Small intestine (tissue), 7 donors: ENCODE measurements around the gene ACSS2. TPM values are rescaled to one million over a fixed set of nuclear protein-coding genes. Genes with fewer than 3 reads are reported as not detected.

Experiments used
- DNase-seq, 2 donors: peaks; one replicate each; pipeline versions ENCODE4 v3.0.0 to v3.0.0-alpha.2; 2013
- FAIRE-seq: peaks from 2 replicates; lab custom pipeline; 2012; peaks lifted over from hg19 to GRCh38; lab: Jason Lieb, UNC
- H3K27ac ChIP-seq, 3 donors: one replicate each; pipeline ENCODE4 v1.5.1; 2013; ENCODE audit warnings: low read length in 2 of 3, mild to moderate bottlenecking in 2 of 3, control low read depth in 1 of 3, inconsistent platforms in 1 of 3, low read depth in 1 of 3, moderate library complexity in 1 of 3
- H3K27me3 ChIP-seq, 3 donors: one replicate each; pipeline ENCODE4 v1.6.1; 2013; ENCODE audit warnings: low read length in 3 of 3, inconsistent platforms in 1 of 3; ENCODE audit not compliant: control insufficient read depth in 3 of 3, insufficient read depth in 3 of 3
- H3K36me3 ChIP-seq, 3 donors: one replicate each; pipeline ENCODE4 v1.6.1; 2013; ENCODE audit warnings: low read length in 3 of 3, inconsistent platforms in 1 of 3, low read depth in 1 of 3, mild to moderate bottlenecking in 1 of 3, moderate library complexity in 1 of 3; ENCODE audit not compliant: control insufficient read depth in 3 of 3, insufficient read depth in 2 of 3
- H3K4me1 ChIP-seq, 3 donors: one replicate each; pipeline ENCODE4 v1.6.1; 2013; ENCODE audit warnings: low read length in 2 of 3, inconsistent platforms in 1 of 3, low read depth in 1 of 3, mild to moderate bottlenecking in 1 of 3, moderate library complexity in 1 of 3; ENCODE audit not compliant: control insufficient read depth in 3 of 3, insufficient read depth in 2 of 3
- H3K4me3 ChIP-seq, 3 donors: one replicate each; pipeline ENCODE4 v1.5.1; 2013; ENCODE audit warnings: low read length in 3 of 3, control low read depth in 1 of 3, inconsistent platforms in 1 of 3, low read depth in 1 of 3, mild to moderate bottlenecking in 1 of 3, moderate library complexity in 1 of 3
- H3K9me3 ChIP-seq, 2 donors: one replicate each; pipeline ENCODE4 v1.6.1; 2013; ENCODE audit warnings: low read depth in 1 of 2, low read length in 1 of 2; ENCODE audit not compliant: control insufficient read depth in 2 of 2, insufficient read depth in 1 of 2
- WGBS, 3 donors: extraction: QIAGEN DNeasy Blood & Tissue Kit; methylation state at CpG; one replicate each; pipeline ENCODE4 v1.1.7; 2013; 5-methylcytosine and 5-hydroxymethylcytosine counted together
- polyA plus RNA-seq, 4 donors: library from polyadenylated mRNA; stranded (reverse) in 3 of 4; unstranded in 1 of 4; fragments of 200-250 nt in 3 of 4; fragments of 120-200 nt in 1 of 4; gene quantifications; one replicate each; pipeline versions ENCODE4 v1.2.1 to v1.2.3, GENCODE V29; 2013
- donor health status: healthy with polysubstance abuse.
- donor health status: control.
- donor health status: control.
- donor health status: Bipolar disorder and iron deficiency.
- donor health status: healthy.

ACSS2 gene
- polyA plus RNA-seq, 4 donors, result 37.0 to 295 (median 161) TPM

GRCh38 chr20:34971561-34972235 lies 95.3 kb downstream of the ACSS2 start:
- H3K4me3 ChIP-seq, result no peak overlapping the region
- no peak overlapping the region for H3K27ac ChIP-seq
- no peak for FAIRE-seq
- no peaks in the 10 kb centered on the region for H3K4me1 ChIP-seq
- no peak for DNase-seq
- WGBS, 3 donors, result 86 to 91% (median 86%) methylated on average over 10 of the region's 10 CpGs
- H3K36me3 ChIP-seq, result no peaks in the 10 kb centered on the region
- H3K9me3 ChIP-seq, result no peaks in the 10 kb centered on the region
- peaks cover 0 to 45% (median 0%) of the 10 kb centered on the region in 3 donors for H3K27me3 ChIP-seq

GRCh38 chr20:34974246-34974645 lies 97.8 kb downstream of the ACSS2 start:
- FAIRE-seq (no peak), DNase-seq (no peak)
- Histone ChIP-seq H3K4me1 (no peaks in the 10 kb centered on the region), H3K4me3 (no peak overlapping the region), H3K9me3 (no peaks in the 10 kb centered on the region), H3K36me3 (no peaks in the 10 kb centered on the region), H3K27me3 (peaks cover 0 to 59% (median 0%) of the 10 kb centered on the region in 3 donors), H3K27ac (no peak overlapping the region)
- WGBS, 3 donors, result 66 to 78% (median 72%) methylated on average over 4 of the region's 4 CpGs

GRCh38 chr20:34976286-34976685 lies 99.9 kb downstream of the ACSS2 start:
- Histone ChIP-seq H3K27ac (no peak overlapping the region), H3K4me1 (peaks cover 0 to 7% (median 2%) of the 10 kb centered on the region in 3 donors), H3K9me3 (no peaks in the 10 kb centered on the region), H3K36me3 (no peaks in the 10 kb centered on the region), H3K4me3 (no peak overlapping the region), H3K27me3 (peaks cover 0 to 48% (median 0%) of the 10 kb centered on the region in 3 donors)
- FAIRE-seq, result no peak
- DNase-seq, result no peak
- WGBS, 3 donors, result 81 to 86% (median 85%) methylated on average over 12 of the region's 12 CpGs

Other genes with a start within 250 kb of the ACSS2 start
- gene PIGU, start 199.5 kb upstream of the ACSS2 start, polyA plus RNA-seq, result 10 to 100 TPM in 2 of 4 donors, 1 to 10 TPM in 2; 4.9 to 34.3 (median 16.2) TPM
- gene TP53INP2, start 172.3 kb upstream of the ACSS2 start, polyA plus RNA-seq, result 10 to 100 TPM in 3 of 4 donors, 1 to 10 TPM in 1; 7.7 to 30.6 (median 19.8) TPM
- gene NCOA6, start 51.0 kb upstream of the ACSS2 start, polyA plus RNA-seq, result 10 to 100 TPM; 19.3 to 46.5 (median 28.9) TPM
- 10 to 100 TPM in 2 of 4 donors, 1 to 10 TPM in 2; 5.3 to 14.5 (median 10.9) TPM for gene GGT7, start 3.8 kb upstream of the ACSS2 start, polyA plus RNA-seq
- gene GSS, start 79.2 kb downstream of the ACSS2 start, polyA plus RNA-seq, result 10 to 100 TPM; 17.4 to 79.2 (median 57.8) TPM
- gene MYH7B, start 79.3 kb downstream of the ACSS2 start, polyA plus RNA-seq, result 1 to 10 TPM in 1 of 4 donors, under 1 TPM in 2, not detected in 1; 0.52 to 2.2 (median 0.89) TPM
- 10 to 100 TPM; 32.4 to 52.7 (median 42.2) TPM for gene TRPC4AP, start 216.2 kb downstream of the ACSS2 start, polyA plus RNA-seq